HG03108 (cell line): Measurements from ENCODE around the gene ASH1L.
"Not testable (repeated sequence)": the region's sequence is repeated elsewhere in the genome, so short reads cannot be mapped to it uniquely, and the experiment has no call there.

Source experiments
- ATAC-seq: cut with Tn5 transposase; IDR thresholded peaks from one replicate; pipeline ENCODE4 v1.9.1; 2021; ENCODE audit warnings: moderate library complexity; ENCODE audit not compliant: unreplicated experiment

ASH1L gene

DNA sequence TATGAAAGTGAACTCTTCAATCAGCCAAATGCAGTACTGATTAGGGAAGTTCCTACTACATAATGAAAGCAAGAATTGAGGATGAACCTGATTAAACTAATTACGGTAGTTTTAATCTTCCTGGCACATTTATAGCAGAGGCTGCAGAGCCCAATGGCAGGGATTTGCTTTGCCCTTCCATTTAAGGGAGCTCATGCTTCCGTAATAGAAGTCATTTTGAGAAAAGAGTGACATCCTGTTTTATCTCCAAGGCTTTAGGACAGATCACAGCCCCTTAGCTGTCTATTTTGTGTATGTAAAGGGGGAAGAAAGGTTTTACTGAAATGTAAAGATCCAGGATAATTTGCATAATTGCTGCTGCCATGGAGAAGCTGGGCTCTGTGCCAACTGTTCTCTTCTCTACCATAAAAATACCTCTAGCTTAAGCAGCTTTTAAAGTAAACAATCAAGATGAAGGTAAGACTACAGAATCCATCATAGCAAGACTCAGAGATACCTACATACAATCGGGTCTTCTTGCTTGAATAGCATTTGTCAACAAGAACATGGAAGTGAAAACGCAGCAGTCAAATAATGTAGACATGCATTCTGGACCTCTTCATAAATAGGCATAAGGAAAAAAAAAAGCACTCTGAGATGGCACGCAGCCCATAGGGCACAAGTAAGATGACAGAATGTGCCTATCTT lies 62.5 kb downstream of the ASH1L start:
- ATAC-seq, result no peak

DNA sequence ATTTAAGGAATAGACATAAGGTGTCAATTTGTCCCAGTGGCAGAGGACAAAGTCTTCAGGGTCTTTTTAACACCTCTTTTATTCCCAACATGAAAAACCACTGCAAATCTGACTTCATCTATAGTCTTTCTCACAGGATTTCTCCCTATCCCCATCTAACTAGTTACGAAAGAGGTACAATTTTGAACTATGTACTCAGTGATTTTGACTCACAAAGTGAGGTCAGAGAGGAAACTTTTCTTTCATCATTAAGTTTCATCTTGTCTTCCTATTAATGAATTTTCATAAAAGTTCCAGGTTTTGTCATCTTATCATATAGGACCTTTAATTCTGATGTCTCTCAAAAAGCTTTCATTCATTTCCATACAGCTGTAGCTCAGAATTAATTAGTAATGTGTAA lies 63.3 kb downstream of the ASH1L start:
- ATAC-seq, result no peak

GRCh38 chr1:155493595-155493994 lies 69.0 kb downstream of the ASH1L start:
- not testable (repeated sequence) for ATAC-seq

- ATAC-seq, result not testable (repeated sequence)
Observed at GRCh38 chr1:155488419-155488818, 74.2 kb downstream of the ASH1L start.

GRCh38 chr1:155487541-155487940 lies 75.1 kb downstream of the ASH1L start:
- no peak for ATAC-seq

DNA sequence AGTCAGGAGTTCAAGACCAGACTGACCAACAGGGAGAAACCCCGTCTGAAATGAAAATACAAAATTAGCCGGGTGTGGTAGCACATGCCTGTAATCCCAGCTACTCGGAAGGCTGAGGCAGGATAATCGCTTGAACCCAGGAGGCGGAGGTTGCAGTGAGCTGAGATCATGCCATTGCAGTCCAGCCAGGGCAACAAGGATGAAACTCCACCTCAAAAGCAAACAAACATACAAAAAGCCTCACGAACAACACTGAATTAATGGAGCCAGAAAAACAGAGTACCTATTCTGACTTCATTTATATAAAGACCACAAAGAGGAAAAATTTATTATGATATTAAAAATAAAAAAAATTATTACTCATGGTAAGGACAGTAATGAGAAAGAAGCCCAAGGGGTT lies 75.7 kb downstream of the ASH1L start:
- ATAC-seq, result not testable (repeated sequence)

DNA sequence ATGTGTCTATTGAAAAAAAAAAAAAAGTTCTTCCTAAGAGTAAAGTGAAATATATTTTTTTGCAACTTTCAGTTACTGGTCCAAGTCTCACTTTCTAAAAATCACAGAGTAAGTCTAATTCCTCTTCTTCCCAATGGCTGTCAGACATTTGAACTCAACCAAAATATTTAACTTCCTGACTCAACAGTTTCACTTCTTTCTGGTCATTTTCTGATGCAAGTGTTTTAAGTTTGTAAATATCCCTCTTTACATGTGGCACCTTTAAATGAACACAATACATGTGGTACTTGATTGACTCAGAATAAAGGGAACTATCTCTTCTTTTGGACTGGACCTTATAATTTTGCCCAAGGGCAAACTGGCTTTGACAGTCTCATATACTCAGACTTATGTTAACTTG lies 76.7 kb downstream of the ASH1L start:
- ATAC-seq, result no peak

- ATAC-seq, result no peak
Observed at GRCh38 chr1:155485222-155485621, 77.4 kb downstream of the ASH1L start.

DNA sequence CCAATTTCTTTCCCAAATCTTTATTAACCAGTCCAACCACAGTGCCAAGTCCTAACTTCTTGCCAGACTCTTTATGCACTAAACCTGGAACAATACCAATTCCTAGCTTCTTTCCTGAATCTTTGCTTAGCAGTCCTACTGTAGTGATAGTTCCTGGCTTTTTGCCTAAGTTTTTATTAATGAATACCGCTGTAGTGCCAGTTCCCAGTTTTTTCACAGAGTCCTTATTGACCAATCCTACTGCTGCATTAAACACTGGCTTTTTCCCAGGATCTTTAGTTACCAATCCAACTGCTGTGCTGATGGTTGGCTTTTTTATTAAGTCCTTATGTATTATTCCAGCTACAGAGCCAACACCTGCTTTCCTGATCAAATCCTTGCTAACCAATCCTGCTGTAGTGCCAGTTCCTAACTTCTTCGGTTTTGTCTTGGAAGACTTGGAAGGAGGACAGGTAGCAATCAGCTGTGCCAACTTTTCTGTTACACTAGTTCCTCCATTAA lies 80.8 kb downstream of the ASH1L start:
- ATAC-seq, result no peak

- ATAC-seq, result no peak
Observed at GRCh38 chr1:155479205-155479604, 83.4 kb downstream of the ASH1L start.

DNA sequence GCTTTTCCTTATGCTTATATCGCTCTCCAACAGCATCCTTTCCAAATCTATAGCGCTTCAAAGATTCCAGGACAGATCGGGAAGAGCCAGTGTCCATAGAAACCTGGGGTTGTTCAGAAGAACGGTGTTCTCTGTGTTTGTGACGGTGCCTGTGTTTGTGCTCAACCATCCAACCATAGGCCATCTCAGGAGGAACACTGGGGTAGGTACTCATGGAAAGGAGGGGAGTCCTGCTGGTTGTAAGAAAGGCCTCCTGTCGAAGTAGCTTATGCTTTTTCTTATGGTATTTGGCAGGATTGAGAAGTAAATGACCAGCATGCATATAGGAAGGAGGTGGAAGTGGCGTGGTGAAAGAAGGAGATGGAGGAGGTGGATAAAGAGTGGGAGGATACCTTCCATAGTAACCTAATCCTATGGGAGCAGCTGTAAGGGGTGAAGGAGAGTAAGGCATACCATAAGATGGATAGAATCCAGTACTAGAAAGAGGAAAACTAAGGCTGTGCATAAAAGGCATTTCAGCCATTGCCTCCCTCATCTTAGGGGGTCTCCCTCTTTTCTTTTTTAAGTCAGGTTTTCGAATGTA lies 84.2 kb downstream of the ASH1L start:
- no peak for ATAC-seq

- ATAC-seq, result no peak
Observed at GRCh38 chr1:155474146-155474545, 88.5 kb downstream of the ASH1L start.

DNA sequence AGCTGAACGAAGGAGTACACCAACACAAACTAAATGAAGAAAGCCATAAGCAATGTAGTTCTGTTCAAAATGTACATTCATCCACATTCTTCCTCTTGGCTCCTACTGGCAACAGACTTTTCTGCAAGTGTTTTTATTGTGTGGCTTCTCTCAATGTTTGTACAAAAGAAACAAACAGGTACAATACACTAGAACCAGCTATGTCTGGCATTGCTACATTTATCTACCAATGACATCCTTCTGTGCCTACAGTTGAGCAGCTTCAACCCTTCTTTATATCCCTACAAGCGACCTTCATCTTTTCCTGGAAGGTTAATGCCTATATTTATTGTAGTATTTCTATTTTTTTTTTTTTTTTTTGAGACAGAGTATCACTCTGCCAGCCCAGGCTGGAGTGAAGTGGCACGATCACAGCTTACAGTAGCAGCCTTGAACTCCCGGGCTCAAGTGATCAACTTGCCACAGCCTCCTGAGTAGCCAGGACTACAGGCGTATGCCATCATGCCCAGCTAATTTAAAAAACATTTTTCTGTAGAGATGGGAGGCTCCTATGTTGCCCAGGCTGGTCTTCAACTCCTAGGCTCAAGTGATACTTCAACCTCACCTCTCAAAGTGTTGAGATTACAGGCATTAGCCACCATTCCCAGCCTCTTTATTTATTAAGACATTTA lies 89.3 kb downstream of the ASH1L start:
- ATAC-seq, result no peak

DNA sequence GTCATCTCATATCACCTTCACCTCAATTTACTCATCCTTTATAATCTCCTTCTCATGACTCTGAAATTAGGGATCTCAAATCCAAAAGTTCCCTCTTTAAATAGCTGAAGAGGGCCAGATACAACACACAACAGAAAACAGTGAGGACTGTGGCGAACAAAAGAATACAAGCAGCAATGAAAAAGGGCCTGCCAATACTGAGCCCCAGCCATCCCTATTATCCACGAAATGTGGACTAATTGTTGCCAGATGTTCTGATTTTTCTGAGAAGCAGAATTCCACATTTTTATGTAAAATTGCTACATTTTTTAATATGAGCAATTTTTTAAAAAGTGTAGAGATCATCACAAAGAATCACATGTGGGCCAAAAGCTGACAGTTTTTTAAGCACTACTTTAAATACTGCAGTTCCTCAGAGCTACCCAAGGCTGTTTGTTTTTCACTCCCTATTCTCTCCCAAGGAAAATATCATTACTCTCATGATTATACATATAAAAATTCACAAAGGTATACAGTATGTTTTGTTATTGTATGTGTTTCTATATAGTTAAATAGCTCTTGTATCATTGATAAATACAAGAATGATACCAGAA lies 90.0 kb downstream of the ASH1L start:
- ATAC-seq, result no peak

- ATAC-seq, result no peak
Observed at GRCh38 chr1:155471891-155472290, 90.7 kb downstream of the ASH1L start.

GRCh38 chr1:155471026-155471425 lies 91.6 kb downstream of the ASH1L start:
- no peak for ATAC-seq

DNA sequence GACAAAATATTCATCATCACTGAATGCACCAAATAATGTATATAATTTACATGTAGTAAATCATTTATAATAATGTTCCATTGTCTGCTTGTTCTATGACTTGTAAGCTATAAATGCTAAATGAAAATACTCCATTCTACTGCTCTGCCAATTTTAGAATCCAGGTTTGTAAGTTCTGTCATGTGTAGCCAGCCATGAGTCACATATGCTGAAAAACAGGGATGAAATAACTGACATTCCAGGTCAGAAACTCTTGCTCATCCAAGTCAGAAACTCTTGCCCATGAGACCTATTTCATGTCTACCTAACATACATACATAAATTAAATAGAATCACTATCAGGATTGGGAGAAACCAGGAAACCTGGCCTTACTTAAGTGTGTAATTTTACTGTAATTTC lies 95.6 kb downstream of the ASH1L start:
- no peak for ATAC-seq

- ATAC-seq, result no peak
Observed at GRCh38 chr1:155466617-155466972, 96.0 kb downstream of the ASH1L start.

- no peak for ATAC-seq
Observed at GRCh38 chr1:155463865-155464650, 98.5 kb downstream of the ASH1L start.

GRCh38 chr1:155458111-155458510 lies 104.5 kb downstream of the ASH1L start:
- ATAC-seq, result no peak

- no peak for ATAC-seq
Observed at GRCh38 chr1:155457266-155457665, 105.3 kb downstream of the ASH1L start.
